IPS-18c (cell line): ENCODE measurements around the gene N4BP2L2.
"Not testable (repeated sequence)": the region's sequence is repeated elsewhere in the genome, so short reads cannot be mapped to it uniquely, and the experiment has no call there.

ENCODE experiments used
- H3K4me3 ChIP-seq: 2 replicates; pipeline ENCODE4 v1.7.0; 2013; ENCODE audit warnings: low read depth, mild to moderate bottlenecking, low read length, moderate library complexity; ENCODE audit not compliant: insufficient read depth
- H3K9me3 ChIP-seq: one replicate; pipeline ENCODE4 v1.6.1; 2013; ENCODE audit warnings: mild to moderate bottlenecking, low read length, moderate library complexity; ENCODE audit not compliant: control insufficient read depth, insufficient read depth

Gene N4BP2L2

DNA sequence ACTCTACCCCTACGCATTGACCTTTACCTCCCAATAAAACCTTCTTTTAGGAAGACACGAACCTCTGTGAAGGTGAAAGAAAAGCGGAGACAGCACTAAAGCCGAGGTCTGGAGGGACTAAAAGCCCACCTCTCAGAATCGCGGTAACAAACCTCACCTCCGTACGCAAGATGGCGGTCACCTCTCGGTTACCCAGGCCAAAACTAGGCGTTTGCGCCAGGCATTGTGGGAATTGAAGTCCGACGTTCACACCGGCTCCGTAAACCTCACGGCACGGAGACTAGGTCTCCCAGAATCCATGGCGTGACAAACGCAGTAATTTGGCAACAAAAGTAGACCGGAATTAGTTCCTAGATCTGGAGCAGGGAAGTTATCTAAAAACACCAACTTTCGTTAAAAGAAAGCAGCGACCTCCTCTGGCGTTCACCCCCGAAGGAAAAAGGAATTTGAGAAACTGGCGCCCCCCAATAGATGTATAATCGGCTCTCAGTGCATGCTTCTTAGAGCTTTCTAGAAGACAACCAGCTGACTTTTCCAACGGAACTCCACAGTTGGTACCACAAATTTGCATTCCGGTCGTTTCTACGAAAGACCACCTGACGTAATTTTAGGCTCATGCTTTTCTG is at the start of gene N4BP2L2:
TSS of gene N4BP2L2 (minus strand) at position 175 of the 626 bp plus-strand sequence. CDS start 1,768 bp downstream, outside the sequence.
- no peaks in the 10 kb centered on the region for H3K9me3 ChIP-seq
- peak within 1 kb of the TSS; percentile 89 for H3K4me3 ChIP-seq

DNA sequence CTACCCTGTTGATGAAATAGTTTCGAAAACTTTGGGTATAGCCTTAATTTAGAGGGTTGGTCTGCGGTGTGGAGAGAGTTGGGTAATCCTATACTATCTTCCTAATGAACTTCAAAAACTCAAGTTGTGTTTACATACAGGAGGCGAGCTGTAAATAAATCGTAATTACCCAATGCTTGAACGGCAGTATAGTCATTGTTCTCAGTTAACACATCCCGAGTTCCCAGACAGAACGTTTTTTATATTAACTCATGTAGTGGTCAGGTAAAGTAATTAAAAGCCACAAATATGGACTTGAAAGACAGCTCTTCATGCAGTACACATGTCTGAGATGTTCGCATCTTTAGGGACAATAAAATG is 49.2 kb upstream of the N4BP2L2 start:
- peak overlapping the region; percentile 87 for H3K4me3 ChIP-seq
- H3K9me3 ChIP-seq, result no peaks in the 10 kb centered on the region

DNA sequence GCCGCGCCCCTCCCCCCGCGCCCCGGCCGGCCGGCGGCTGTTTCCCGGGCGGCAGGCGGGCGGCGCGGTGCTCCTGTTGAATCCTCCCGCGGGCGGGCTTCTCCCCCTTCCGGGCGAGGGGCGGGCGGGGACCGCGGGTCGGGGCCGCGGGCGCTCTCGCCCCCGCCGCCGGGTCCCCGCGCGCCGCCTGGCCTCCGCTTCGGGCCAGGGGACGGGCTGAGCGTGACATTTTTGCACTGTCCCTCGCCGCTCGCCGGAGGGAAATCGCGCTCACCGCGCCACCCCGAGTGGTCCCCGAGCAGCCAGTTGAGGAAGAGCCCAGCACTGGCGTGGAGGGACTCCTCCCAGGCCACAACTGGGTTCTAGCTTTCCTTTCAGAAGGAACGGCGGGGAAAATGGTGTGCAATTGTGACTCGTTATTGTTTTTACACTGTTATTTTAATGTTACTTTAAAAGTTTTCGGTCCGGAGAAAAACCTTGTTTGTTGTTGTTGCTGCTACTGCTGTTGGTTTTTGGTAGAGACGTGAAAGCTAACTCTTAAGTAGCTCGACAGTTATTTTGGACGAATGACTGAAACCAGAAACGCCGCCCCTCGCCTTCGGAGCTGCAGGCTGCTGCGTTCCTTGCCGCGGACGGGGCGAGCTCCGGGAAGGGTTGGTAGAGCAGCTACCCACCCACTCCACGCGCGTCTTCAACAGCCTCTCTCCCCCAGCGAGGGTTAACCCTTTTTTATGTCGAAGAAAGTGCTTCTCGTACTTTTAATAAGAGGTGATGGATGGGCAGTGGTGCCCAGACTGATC is 48.6 kb upstream of the N4BP2L2 start:
- H3K4me3 ChIP-seq, result peak overlapping the region; percentile 87
- no peaks in the 10 kb centered on the region for H3K9me3 ChIP-seq

DNA sequence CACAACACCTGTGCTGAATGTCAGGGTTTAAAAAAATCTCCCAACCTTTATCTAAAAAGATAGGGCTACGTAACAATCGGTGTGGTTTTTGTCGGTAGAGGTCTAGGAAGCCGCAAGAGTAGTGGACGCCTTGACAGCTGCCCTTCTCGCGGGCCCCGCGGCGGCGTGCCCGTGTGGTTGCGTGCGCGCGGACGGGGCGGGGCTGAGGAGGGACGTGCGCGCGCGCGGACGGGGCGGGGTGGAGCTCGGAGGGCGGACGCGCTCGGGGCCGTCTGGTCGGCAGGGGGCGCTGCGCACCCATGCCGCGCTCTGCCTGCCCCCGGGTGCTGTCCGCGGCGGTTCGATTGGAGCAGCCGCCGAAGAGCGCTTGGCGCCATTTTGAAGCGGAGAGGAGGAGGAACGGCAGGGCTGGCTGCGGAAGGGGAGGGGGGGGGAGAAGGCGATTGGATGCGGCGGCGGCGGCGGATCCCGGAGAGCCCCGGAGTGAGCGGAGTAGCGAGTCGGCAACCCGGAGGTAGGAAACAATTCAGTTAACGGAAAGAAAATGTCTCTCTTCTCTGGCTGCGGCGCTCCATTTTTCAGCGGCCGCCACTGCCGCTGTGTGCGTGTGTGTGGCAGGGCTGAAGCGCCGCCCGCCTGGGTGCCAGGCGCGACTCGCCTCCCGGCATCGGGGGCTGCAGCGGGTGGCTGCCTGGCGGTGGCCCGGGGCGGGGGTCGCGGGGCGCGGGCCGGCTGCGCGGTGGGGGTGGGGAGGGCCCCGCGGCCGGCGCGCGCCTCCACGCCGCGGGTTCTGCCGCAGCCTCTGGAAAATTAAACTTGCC is 47.7 kb upstream of the N4BP2L2 start, which contains the start of gene PDS5B:
TSS of gene PDS5B (plus strand) at position 373 of the 821 bp plus-strand sequence. CDS start 62,321 bp downstream, outside the sequence.
- Histone ChIP-seq H3K9me3 (no peaks in the 10 kb centered on the region), H3K4me3 (peak within 1 kb of the TSS; percentile 87)

DNA sequence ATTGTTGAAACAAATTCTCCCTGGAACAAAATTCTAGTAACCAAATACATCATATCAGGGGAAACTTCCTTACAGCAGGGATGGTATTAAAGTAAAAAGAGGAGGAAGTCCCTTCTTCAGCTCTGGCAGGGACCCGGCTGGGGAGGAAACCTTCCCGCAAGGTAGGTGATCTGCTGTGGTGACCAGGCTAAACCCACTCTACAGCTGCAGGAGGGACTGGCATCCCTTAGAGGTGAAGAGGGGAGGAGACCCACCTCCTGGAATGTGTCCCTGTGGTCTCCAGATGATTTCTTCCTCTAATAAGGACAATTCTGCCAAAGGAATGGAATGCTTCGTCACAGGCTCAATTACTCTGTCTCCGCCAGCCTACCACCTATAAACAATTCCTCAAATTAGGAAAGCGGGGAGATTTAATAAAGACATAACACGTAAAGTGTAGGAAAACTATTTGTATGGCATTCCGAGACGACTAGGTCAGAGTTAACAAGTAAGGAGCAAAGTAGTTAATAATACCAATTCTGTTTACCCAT is 47.0 kb upstream of the N4BP2L2 start:
- Histone ChIP-seq H3K9me3 (no peaks in the 10 kb centered on the region), H3K4me3 (peak overlapping the region; percentile 46)

DNA sequence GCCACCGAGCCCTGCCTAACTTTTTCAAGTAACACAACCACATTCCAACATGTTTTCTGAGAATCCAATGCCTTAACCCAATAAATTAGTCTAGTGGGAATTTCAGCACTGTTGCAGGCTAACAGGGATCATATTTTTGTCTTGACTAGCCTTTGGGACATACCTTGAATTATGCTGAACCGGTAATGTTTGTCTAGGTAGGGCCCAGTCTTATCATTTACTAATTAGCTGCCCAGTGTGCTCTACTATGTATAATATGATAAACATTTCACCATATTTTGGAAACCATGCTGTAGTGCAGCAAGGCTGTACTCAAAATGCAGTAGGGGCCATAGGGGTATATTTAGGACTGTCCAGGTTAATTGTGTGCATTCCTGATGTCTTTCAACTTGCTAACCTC is 44.4 kb upstream of the N4BP2L2 start:
- H3K9me3 ChIP-seq, result no peaks in the 10 kb centered on the region
- no peak overlapping the region for H3K4me3 ChIP-seq

DNA sequence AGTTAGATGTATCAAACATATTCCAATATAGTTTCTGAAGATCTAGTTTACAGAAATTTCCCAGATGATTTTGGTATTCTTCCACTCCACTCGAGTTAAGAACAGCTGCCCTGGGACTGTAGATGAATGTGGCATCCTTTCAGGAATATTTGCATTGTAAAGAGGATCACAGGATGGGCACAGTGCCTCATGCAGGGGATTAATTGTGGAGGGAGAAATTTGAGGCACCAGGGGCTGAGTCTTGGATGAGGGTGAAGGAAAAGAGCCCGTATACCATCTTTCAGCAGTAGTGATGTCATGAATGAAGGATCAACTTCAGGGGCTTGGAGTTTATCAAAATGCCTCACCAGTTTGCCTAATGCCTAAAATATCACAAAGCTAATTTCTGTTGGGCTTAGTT is 43.7 kb upstream of the N4BP2L2 start:
- Histone ChIP-seq H3K4me3 (no peak overlapping the region), H3K9me3 (peaks cover 3% of the 10 kb centered on the region)

DNA sequence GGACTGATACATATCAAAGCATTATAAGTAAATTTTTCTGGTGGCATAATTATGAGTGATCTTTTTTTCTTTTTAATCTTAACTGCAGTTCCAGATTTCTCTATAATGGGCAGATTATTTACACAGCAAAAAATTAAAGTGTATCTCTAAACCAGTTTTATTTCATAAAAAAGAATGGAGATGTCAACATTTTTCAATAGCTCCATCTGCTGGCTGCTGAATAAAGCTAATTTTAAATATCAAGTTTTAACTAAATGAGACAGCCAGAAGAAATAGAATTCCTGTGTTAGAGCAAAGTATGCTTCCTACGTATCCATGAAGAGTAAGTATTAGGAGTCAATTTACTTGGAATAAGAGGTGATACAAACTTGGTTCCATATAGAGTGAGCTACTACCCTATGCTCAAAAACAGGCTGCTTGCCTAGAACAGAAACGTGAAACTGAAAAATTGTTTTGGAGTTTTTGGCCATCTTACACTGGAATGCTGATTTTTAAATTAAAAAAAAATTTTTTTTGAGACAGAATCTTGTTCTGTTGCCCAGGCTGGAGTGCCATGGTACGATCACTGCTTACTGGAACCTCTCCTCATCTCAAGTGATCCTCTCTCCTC is 42.7 kb upstream of the N4BP2L2 start:
- H3K4me3 ChIP-seq, result no peak overlapping the region
- H3K9me3 ChIP-seq, result peaks cover 9% of the 10 kb centered on the region

DNA sequence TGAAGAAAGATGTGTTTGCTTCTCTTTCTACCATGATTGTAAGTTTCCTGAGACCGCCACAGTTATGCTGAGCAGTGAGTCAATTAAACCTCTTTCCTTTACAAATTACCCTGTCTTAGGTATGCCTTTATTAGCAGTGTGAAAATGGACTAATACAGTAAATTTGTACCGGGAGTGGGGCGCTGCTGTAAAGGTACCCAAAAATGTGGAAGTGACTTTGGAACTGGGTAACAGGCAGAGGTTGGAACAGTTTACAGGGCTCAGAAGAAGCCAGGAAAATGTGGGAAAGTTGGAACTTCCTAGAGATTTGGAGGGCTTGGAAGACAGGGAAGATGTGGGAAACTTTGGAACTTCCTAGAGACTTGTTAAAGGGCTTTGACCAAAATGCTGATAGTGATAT is 38.4 kb upstream of the N4BP2L2 start:
- Histone ChIP-seq H3K9me3 (peaks cover 9% of the 10 kb centered on the region), H3K4me3 (no peak overlapping the region)

DNA sequence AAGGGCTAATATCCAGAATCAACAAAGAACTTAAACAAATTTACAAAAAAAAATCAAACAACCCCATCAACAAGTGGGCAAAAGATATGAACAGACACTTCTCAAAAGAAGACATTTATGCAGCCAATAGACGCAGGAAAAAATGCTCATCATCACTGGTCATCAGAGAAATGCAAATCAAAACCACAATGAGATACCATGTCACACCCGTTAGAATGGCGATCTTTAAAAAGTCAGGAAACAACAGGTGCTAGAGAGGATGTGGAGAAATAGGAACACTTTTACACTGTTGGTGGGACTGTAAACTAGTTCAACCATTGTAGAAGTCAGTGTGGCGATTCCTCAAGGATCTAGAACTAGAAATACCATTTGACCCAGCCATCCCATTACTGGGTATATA is 37.1 kb upstream of the N4BP2L2 start:
- H3K9me3 ChIP-seq, H3K4me3 ChIP-seq: not testable (repeated sequence)

DNA sequence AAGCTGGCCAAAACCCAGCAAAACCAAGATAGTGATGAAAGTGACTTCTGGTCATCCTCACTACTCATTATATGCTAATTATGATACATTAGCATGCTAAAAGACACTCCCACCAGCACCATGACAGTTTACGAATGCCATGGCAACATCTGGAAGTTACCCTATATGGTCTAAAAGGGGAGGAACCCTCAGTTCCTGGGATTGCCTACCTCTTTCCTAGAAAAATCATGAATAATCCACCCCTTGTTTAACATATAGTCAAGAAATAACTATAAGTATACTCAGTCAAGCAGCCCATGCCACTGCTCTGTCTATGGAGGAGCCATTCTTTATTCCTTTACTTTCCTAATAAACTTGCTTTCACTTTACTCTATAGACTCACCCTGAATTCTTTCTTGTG is 22.2 kb upstream of the N4BP2L2 start:
- H3K9me3 ChIP-seq, H3K4me3 ChIP-seq: not testable (repeated sequence)

DNA sequence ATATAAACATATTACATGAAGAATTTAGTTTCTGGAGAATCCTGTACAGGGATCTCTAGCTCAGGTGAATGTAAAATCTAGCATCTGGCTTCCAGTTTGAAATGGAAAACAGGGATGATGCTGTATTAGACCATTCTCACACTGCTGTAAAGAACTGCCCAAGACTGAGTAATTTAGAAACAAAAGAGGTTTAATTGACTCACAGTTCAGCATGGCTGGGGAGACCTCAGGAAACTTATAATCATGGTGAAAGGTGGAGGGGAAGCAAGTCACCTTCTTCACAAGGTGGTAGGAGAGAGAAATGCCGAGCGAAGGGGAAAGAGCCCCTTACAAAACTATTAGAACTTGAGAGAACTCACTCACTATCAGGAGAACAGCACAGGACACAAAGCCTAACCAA is 17.0 kb upstream of the N4BP2L2 start:
- H3K9me3 ChIP-seq, result no peaks in the 10 kb centered on the region

DNA sequence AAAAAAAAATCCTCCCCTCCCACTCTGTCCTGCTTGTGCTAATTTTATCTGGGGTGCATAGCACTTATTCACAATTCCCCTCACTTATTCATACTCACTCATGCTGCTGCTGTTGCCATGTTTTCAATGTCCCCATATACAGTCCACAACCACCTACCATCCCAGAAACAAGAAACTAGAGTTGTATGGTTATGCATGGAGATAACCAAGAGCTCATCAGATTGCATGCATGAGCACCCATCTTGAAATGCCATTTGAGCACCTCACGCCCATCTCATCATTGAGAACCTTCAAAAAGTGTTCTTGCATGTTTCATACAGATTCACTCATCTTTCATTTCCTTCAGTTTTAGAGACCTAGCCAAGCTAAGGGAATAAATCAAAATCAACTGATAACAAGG is 15.1 kb upstream of the N4BP2L2 start:
- Histone ChIP-seq H3K9me3 (no peaks in the 10 kb centered on the region), H3K4me3 (no peak overlapping the region)

More for the DNA sequence above, 17.0 kb upstream of the N4BP2L2 start:
- no peak overlapping the region for H3K4me3 ChIP-seq

DNA sequence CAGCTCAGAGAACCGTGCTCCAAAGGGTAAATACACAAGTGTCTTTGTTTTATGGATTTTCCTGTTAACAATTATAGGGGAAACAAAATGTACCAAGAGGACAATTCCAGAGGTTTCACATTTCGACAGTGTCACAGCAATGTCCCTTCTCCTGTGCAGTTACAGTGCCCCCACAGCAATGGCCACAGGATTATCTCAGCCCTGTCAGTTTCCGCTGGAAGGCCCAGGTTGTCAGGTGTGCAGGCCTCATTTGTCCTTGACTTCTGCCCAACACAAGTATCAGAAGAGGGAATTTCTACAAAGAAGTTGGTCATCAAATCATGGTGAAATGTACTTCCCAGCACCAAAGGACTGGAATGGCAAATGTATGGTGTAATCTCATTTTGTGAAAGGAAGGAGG is 11.2 kb upstream of the N4BP2L2 start:
- Histone ChIP-seq H3K9me3 (no peaks in the 10 kb centered on the region), H3K4me3 (no peak overlapping the region)

DNA sequence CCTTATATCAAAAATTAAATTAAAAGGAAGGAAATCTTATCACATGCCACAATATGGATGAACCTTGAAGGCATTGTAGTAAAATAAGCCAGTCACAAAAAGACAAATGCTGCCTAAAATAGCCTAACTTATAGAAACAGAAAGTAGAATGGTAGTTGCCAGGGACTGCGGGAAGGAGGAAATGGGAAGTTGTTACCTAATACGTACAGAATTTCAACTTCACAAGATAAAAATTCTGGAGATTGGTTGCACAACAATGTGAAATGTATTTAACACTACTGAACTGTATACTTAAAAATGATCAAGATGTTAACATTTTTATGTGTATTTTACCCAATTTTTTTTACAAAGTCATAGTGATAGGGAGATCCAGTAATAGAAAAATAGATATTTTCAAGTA is 10.2 kb upstream of the N4BP2L2 start:
- no peak overlapping the region for H3K4me3 ChIP-seq
- no peaks in the 10 kb centered on the region for H3K9me3 ChIP-seq

DNA sequence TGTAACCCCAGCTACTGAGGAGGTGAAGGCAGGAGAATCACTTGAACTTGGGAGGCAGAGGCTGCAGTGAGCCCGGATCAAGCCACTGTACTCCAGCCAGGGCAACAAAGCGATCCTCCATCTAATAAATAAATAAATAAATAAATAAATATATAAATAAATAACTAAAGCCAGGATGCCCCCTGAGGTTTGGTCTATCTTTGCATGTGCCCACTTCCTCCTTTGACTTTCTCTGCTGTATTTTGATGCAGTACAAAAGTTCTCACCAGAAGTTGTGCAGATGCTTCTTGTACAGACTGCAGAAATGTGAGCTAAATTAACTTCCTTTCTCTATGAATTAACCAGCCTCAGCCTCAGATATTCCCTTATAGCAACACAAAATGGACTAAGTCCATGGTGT is 6.5 kb upstream of the N4BP2L2 start:
- H3K9me3 ChIP-seq, result no peaks in the 10 kb centered on the region
- no peak overlapping the region for H3K4me3 ChIP-seq

DNA sequence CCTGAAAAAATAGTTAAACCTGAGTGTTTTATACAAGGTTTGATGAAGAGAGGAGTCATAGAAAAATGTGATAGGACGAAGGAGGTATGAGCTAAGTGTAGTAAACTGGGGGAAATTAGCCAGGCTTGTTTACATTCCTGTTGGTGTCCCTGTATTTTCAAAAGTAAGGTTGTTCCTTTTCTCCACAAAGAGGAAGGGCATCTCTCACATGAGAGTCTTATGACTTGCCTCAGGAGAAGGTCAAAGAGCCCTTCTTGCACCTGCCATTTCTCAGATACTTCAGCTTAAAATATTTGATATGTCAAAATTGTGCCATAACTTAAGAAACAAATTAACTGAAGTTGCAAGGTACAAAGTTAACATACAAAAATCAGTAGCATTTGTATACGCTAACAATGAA is 3.6 kb upstream of the N4BP2L2 start:
- Histone ChIP-seq H3K4me3 (no peak overlapping the region), H3K9me3 (no peaks in the 10 kb centered on the region)
